GM23338 (cell line): ENCODE data around the gene CFAP70. TPM values are rescaled to one million over a fixed set of nuclear protein-coding genes. Genes with fewer than 3 reads are reported as not detected.
A peak's percentile ranks its signal among the peaks of the same experiment; 100 is the strongest.

Source experiments
- ATAC-seq: fragments of 200-7000 bp; cut with Tn5 transposase; 3 replicates; pipeline ENCODE4 v1.9.1; 2020
- DNase-seq: peaks from one replicate; pipeline ENCODE4 v3.0.0-alpha.2; 2015; ENCODE audit warnings: low spot score
- H2AFZ ChIP-seq: fragments of 200-600 bp; sonication (generic); 2 replicates; pipeline ENCODE4 v1.8.0; 2016; ENCODE audit warnings: antibody characterized with exemption, mild to moderate bottlenecking, moderate library complexity
- H3F3A ChIP-seq: fragments of 200-600 bp; sonication (generic); replicated peaks from 2 replicates; pipeline ENCODE4 v1.8.0; 2017; ENCODE audit warnings: antibody characterized with exemption, mixed run types, low read depth
- H3K27ac ChIP-seq: fragments of 200-600 bp; sonication (generic); 2 replicates; pipeline ENCODE4 v1.6.1; 2016; ENCODE audit warnings: low read depth
- H3K27me3 ChIP-seq: fragments of 200-600 bp; sonication (generic); 2 replicates; pipeline ENCODE4 v1.8.0; 2016; ENCODE audit warnings: mild to moderate bottlenecking, mixed run types, moderate library complexity; ENCODE audit not compliant: insufficient read depth
- H3K36me3 ChIP-seq: fragments of 200-600 bp; sonication (generic); 2 replicates; pipeline ENCODE4 v1.8.0; 2016; ENCODE audit warnings: mild to moderate bottlenecking; ENCODE audit not compliant: insufficient read depth
- H3K4me1 ChIP-seq: fragments of 200-600 bp; sonication (generic); 2 replicates; pipeline ENCODE4 v1.8.0; 2016; ENCODE audit warnings: mild to moderate bottlenecking, moderate library complexity; ENCODE audit not compliant: insufficient read depth
- H3K4me2 ChIP-seq: fragments of 200-600 bp; sonication (generic); 2 replicates; pipeline ENCODE4 v1.7.1; 2017; ENCODE audit warnings: mixed run types
- H3K4me3 ChIP-seq: fragments of 200-600 bp; sonication (generic); 2 replicates; pipeline ENCODE4 v1.6.1; 2016; ENCODE audit warnings: mixed run types
- H3K79me2 ChIP-seq: fragments of 200-600 bp; sonication (generic); replicated peaks from 2 replicates; pipeline ENCODE4 v1.8.0; 2017; ENCODE audit warnings: mild to moderate bottlenecking; ENCODE audit not compliant: insufficient read depth
- H3K9me2 ChIP-seq: fragments of 200-600 bp; sonication (generic); 2 replicates; pipeline ENCODE4 v1.8.0; 2017; ENCODE audit not compliant: insufficient read depth
- H4K20me1 ChIP-seq: fragments of 200-600 bp; sonication (generic); replicated peaks from 2 replicates; pipeline ENCODE4 v1.8.0; 2017; ENCODE audit warnings: mild to moderate bottlenecking; ENCODE audit not compliant: insufficient read depth
- H3K27ac Mint-ChIP-seq: 2 replicates; pipeline ENCODE4 v1.8.0; 2020; ENCODE audit warnings: inconsistent platforms, mild to moderate bottlenecking, moderate library complexity, mixed read lengths
- H3K27me3 Mint-ChIP-seq: 3 replicates; pipeline ENCODE4 v1.8.0; 2022; ENCODE audit warnings: low read depth, mild to moderate bottlenecking, moderate library complexity, mixed read lengths, inconsistent platforms; ENCODE audit not compliant: insufficient read depth, poor library complexity
- H3K36me3 Mint-ChIP-seq: 3 replicates; pipeline ENCODE4 v1.8.0; 2021; ENCODE audit warnings: low read depth, mild to moderate bottlenecking, inconsistent platforms, moderate library complexity, mixed read lengths
- H3K4me1 Mint-ChIP-seq: 3 replicates; pipeline ENCODE4 v1.8.0; 2020; ENCODE audit warnings: mild to moderate bottlenecking, inconsistent platforms, mixed read lengths
- H3K4me3 Mint-ChIP-seq: 3 replicates; pipeline ENCODE4 v1.8.0; 2021; ENCODE audit warnings: moderate library complexity, mild to moderate bottlenecking, inconsistent platforms, mixed read lengths
- H3K9me3 Mint-ChIP-seq: 3 replicates; pipeline ENCODE4 v1.8.0; 2020; ENCODE audit warnings: moderate library complexity, mild to moderate bottlenecking, inconsistent platforms, mixed read lengths
- CREB1 ChIP-seq: fragments of 250-450 bp; sonication (Bioruptor Pico); IDR thresholded peaks from 2 replicates; pipeline ENCODE4 v1.5.0; 2020; ENCODE audit warnings: low read depth, mild to moderate bottlenecking, moderate library complexity
- EZH2 ChIP-seq: fragments of 200-600 bp; sonication (generic); IDR thresholded peaks from one replicate; pipeline ENCODE4 v1.8.0; 2017; ENCODE audit warnings: antibody characterized with exemption, mild to moderate bottlenecking, low read depth; ENCODE audit not compliant: unreplicated experiment
- EZH2phosphoT487 ChIP-seq: fragments of 200-600 bp; sonication (generic); IDR thresholded peaks from one replicate; pipeline ENCODE4 v1.8.1; 2018; ENCODE audit warnings: antibody characterized with exemption; ENCODE audit not compliant: unreplicated experiment
- JUNB ChIP-seq: IDR thresholded peaks from one replicate; pipeline ENCODE4 v1.6.1; 2016; ENCODE audit warnings: antibody characterized with exemption; ENCODE audit not compliant: unreplicated experiment
- POLR2AphosphoS5 ChIP-seq: IDR thresholded peaks from 2 replicates; pipeline ENCODE4 v1.6.1; 2016; ENCODE audit warnings: antibody characterized with exemption, low read depth
- STAT1 ChIP-seq: IDR thresholded peaks from one replicate; pipeline ENCODE4 v1.6.1; 2016; ENCODE audit warnings: antibody characterized with exemption; ENCODE audit not compliant: unreplicated experiment
- polyA plus RNA-seq: library from polyadenylated mRNA; unstranded; fragments of >200 nt; fragmentation: Nextera tagmentation; extraction: Ambion mirVana; gene quantifications from 2 replicates; pipeline ENCODE4 v1.2.1, GENCODE V29; 2016
- total RNA-seq: library from RNA; depleted of rRNA; stranded (reverse); fragments of >200 nt; shearing (Covaris generic); gene quantifications from 2 replicates; pipeline ENCODE4 v1.2.3, GENCODE V29; 2014
- TF ChIP-seq, protein P1 (sequence below): fragments of 250-450 bp; sonication (Bioruptor Pico); IDR thresholded peaks from 2 replicates; pipeline ENCODE4 v1.5.0; 2020; ENCODE audit warnings: mild to moderate bottlenecking, moderate library complexity
- TF ChIP-seq, protein P2 (sequence below): IDR thresholded peaks from one replicate; pipeline ENCODE4 v1.6.1; 2018; ENCODE audit warnings: antibody characterized with exemption; ENCODE audit not compliant: unreplicated experiment
- TF ChIP-seq, protein P3 (sequence below), 2 experiments: fragments of 200-600 bp in 1 of 2; sonication (generic) in 1 of 2; conservative IDR thresholded peaks; 2 replicates each; pipeline versions ENCODE4 v1.5.1 to v1.6.1; 2016 to 2017; ENCODE audit warnings: antibody characterized with exemption in 2 of 2, low read depth in 2 of 2, mild to moderate bottlenecking in 2 of 2, moderate library complexity in 1 of 2

The CFAP70 gene
- total and polyA plus RNA-seq, 2 experiments from 2014 or later = 0.17 to 0.24 TPM

- H3K4me3 ChIP-seq = no peak overlapping the region
- Mint-ChIP-seq H3K9me3 (no peaks in the 10 kb centered on the region), H3K27me3 (peaks cover 5% of the 10 kb centered on the region), H3K4me1 (no peaks in the 10 kb centered on the region; the same call in 2 of the 3 replicates), H3K4me3 (no peak overlapping the region), H3K36me3 (peaks cover 31% of the 10 kb centered on the region), H3K27ac (no peak overlapping the region)
- no peaks in the 10 kb centered on the region for H3F3A ChIP-seq
- H3K27me3 ChIP-seq = no peaks in the 10 kb centered on the region
- DNase-seq (no peak), ATAC-seq (no peak)
- H3K4me1 ChIP-seq = no peaks in the 10 kb centered on the region
- no peak overlapping the region for H3K27ac ChIP-seq
- peaks cover 19% of the 10 kb centered on the region; the same call in 1 of the 2 replicates for H3K36me3 ChIP-seq
- peaks cover 11% of the 10 kb centered on the region for H4K20me1 ChIP-seq
- no peak overlapping the region for H3K4me2 ChIP-seq
- TF ChIP-seq EZH2 = no peak
- TF ChIP-seq, protein P1, sequence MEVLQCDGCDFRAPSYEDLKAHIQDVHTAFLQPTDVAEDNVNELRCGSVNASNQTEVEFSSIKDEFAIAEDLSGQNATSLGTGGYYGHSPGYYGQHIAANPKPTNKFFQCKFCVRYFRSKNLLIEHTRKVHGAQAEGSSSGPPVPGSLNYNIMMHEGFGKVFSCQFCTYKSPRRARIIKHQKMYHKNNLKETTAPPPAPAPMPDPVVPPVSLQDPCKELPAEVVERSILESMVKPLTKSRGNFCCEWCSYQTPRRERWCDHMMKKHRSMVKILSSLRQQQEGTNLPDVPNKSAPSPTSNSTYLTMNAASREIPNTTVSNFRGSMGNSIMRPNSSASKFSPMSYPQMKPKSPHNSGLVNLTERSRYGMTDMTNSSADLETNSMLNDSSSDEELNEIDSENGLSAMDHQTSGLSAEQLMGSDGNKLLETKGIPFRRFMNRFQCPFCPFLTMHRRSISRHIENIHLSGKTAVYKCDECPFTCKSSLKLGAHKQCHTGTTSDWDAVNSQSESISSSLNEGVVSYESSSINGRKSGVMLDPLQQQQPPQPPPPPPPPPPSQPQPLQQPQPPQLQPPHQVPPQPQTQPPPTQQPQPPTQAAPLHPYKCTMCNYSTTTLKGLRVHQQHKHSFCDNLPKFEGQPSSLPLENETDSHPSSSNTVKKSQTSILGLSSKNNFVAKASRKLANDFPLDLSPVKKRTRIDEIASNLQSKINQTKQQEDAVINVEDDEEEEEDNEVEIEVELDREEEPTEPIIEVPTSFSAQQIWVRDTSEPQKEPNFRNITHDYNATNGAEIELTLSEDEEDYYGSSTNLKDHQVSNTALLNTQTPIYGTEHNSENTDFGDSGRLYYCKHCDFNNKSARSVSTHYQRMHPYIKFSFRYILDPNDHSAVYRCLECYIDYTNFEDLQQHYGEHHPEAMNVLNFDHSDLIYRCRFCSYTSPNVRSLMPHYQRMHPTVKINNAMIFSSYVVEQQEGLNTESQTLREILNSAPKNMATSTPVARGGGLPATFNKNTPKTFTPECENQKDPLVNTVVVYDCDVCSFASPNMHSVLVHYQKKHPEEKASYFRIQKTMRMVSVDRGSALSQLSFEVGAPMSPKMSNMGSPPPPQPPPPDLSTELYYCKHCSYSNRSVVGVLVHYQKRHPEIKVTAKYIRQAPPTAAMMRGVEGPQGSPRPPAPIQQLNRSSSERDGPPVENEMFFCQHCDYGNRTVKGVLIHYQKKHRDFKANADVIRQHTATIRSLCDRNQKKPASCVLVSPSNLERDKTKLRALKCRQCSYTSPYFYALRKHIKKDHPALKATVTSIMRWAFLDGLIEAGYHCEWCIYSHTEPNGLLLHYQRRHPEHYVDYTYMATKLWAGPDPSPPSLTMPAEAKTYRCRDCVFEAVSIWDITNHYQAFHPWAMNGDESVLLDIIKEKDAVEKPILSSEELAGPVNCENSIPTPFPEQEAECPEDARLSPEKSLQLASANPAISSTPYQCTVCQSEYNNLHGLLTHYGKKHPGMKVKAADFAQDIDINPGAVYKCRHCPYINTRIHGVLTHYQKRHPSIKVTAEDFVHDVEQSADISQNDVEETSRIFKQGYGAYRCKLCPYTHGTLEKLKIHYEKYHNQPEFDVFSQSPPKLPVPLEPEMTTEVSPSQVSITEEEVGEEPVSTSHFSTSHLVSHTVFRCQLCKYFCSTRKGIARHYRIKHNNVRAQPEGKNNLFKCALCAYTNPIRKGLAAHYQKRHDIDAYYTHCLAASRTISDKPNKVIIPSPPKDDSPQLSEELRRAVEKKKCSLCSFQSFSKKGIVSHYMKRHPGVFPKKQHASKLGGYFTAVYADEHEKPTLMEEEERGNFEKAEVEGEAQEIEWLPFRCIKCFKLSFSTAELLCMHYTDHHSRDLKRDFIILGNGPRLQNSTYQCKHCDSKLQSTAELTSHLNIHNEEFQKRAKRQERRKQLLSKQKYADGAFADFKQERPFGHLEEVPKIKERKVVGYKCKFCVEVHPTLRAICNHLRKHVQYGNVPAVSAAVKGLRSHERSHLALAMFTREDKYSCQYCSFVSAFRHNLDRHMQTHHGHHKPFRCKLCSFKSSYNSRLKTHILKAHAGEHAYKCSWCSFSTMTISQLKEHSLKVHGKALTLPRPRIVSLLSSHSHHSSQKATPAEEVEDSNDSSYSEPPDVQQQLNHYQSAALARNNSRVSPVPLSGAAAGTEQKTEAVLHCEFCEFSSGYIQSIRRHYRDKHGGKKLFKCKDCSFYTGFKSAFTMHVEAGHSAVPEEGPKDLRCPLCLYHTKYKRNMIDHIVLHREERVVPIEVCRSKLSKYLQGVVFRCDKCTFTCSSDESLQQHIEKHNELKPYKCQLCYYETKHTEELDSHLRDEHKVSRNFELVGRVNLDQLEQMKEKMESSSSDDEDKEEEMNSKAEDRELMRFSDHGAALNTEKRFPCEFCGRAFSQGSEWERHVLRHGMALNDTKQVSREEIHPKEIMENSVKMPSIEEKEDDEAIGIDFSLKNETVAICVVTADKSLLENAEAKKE = no peak
- no peak for TF ChIP-seq POLR2AphosphoS5
- TF ChIP-seq EZH2phosphoT487 = no peak
- TF ChIP-seq JUNB = no peak
- no peak for TF ChIP-seq STAT1
- TF ChIP-seq CREB1 (CRISPR knock-in tag) = no peak
- peaks cover 41% of the 10 kb centered on the region for H3K79me2 ChIP-seq
- H2AFZ ChIP-seq = no peak overlapping the region
- H3K9me2 ChIP-seq = no peaks in the 10 kb centered on the region
Measured at GRCh38 chr10:73399063-73399462, 40.4 kb upstream of the CFAP70 start.

DNA sequence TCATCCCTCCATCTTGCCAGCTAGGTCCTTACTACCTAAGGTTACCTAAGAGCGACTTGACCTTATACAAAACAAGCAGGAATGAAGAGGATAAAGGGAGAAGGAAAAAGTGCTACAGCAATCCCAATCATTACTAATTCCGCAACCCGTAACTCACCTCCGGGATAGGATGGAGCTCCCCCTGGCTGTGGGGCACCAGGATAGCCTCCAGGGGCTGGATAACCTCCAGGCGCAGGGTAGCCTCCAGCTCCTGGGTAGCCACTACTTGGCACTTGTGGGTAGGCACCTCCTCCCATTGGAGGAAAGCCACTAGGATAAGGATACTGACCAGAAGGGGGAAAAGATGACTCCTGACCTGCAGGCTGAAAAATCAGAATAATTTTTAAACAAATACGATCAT, 39.4 kb upstream of the CFAP70 start:
- Histone ChIP-seq H2AFZ (no peak overlapping the region), H3K27me3 (no peaks in the 10 kb centered on the region), H3K4me2 (no peak overlapping the region), H4K20me1 (peaks cover 11% of the 10 kb centered on the region; the same call in 1 of the 2 replicates), H3K36me3 (peaks cover 19% of the 10 kb centered on the region; the same call in 1 of the 2 replicates), H3K4me1 (no peaks in the 10 kb centered on the region), H3K9me2 (no peaks in the 10 kb centered on the region), H3K79me2 (peaks cover 33% of the 10 kb centered on the region), H3K27ac (no peak overlapping the region), H3K4me3 (no peak overlapping the region), H3F3A (no peaks in the 10 kb centered on the region)
- DNase-seq (peak; percentile 72), ATAC-seq (peak; percentile 93)
- no peak overlapping the region for H3K27ac Mint-ChIP-seq
- peaks cover 5% of the 10 kb centered on the region for H3K27me3 Mint-ChIP-seq
- peaks cover 38% of the 10 kb centered on the region for H3K36me3 Mint-ChIP-seq
- H3K4me3 Mint-ChIP-seq = no peak overlapping the region
- TF ChIP-seq, protein P2, sequence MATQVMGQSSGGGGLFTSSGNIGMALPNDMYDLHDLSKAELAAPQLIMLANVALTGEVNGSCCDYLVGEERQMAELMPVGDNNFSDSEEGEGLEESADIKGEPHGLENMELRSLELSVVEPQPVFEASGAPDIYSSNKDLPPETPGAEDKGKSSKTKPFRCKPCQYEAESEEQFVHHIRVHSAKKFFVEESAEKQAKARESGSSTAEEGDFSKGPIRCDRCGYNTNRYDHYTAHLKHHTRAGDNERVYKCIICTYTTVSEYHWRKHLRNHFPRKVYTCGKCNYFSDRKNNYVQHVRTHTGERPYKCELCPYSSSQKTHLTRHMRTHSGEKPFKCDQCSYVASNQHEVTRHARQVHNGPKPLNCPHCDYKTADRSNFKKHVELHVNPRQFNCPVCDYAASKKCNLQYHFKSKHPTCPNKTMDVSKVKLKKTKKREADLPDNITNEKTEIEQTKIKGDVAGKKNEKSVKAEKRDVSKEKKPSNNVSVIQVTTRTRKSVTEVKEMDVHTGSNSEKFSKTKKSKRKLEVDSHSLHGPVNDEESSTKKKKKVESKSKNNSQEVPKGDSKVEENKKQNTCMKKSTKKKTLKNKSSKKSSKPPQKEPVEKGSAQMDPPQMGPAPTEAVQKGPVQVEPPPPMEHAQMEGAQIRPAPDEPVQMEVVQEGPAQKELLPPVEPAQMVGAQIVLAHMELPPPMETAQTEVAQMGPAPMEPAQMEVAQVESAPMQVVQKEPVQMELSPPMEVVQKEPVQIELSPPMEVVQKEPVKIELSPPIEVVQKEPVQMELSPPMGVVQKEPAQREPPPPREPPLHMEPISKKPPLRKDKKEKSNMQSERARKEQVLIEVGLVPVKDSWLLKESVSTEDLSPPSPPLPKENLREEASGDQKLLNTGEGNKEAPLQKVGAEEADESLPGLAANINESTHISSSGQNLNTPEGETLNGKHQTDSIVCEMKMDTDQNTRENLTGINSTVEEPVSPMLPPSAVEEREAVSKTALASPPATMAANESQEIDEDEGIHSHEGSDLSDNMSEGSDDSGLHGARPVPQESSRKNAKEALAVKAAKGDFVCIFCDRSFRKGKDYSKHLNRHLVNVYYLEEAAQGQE = no peak
- TF ChIP-seq, protein P3, sequence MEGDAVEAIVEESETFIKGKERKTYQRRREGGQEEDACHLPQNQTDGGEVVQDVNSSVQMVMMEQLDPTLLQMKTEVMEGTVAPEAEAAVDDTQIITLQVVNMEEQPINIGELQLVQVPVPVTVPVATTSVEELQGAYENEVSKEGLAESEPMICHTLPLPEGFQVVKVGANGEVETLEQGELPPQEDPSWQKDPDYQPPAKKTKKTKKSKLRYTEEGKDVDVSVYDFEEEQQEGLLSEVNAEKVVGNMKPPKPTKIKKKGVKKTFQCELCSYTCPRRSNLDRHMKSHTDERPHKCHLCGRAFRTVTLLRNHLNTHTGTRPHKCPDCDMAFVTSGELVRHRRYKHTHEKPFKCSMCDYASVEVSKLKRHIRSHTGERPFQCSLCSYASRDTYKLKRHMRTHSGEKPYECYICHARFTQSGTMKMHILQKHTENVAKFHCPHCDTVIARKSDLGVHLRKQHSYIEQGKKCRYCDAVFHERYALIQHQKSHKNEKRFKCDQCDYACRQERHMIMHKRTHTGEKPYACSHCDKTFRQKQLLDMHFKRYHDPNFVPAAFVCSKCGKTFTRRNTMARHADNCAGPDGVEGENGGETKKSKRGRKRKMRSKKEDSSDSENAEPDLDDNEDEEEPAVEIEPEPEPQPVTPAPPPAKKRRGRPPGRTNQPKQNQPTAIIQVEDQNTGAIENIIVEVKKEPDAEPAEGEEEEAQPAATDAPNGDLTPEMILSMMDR (conservative IDR thresholded peaks at IDR 0.05; ENCODE audit: low read depth in 2 of 2) = peak; percentile 69 to 77
- no peaks in the 10 kb centered on the region for H3K9me3 Mint-ChIP-seq
- no peaks in the 10 kb centered on the region for H3K4me1 Mint-ChIP-seq
